Mucosa of gallbladder (tissue), 1 donor: Measurements from ENCODE around the gene GPR132. TPM values are rescaled to one million over a fixed set of nuclear protein-coding genes. Genes with fewer than 3 reads are reported as not detected.

Experiments used
- DNase-seq: peaks from one replicate; pipeline ENCODE4 v3.0.0-alpha.2; 2020; ENCODE audit warnings: low spot score
- total RNA-seq: library from RNA; stranded (reverse); gene quantifications from one replicate; pipeline ENCODE4 v1.2.1, GENCODE V29; 2021
- donor health status: DM: no; HTN: no; CAD: no.

The GPR132 gene
- total RNA-seq, 1 donor from 2014 or later: 3.7 TPM

DNA sequence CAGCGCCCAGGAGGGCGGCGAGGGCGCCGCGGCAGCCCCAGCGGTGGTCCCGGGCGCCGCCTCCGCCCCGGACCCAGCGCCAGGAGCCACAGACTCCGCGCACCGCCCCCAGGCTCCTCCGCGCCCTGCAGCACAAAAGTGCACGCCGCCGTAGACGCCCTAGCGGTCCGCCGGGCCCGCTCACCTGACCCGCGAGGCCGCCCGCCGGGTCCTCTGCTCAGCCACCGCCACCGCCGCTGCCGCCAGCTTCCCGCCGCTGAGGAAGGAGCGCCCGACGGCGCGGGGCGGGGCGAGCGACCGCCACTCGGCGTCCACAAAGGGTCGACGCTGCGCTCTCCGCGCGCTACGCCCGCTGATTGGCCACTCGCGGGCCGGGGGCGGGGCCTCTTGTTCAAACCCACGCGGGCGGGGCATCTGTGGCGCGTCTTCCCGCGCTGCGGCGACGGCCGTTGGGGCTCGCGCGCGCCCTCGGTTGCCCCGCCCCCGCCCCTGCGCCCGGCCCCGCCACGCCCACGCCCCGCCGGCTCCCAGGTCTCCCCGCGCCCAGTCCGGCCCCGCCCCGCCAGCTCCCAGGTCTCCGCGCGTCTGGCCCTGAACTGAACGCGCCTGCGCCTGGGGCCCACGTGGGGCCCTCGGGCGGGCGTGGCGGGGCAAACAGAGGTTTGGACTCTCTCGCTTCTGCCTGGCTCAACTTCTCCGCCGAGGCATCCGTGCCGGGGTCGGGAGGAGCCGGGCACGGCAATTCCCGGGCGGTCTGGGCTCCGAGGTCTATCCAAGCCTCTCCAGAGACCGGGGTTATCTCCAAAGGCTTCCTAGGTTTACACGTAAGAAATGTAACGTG lies 44.2 kb downstream of the GPR132 start, which contains the start of gene CDCA4:
Gene CDCA4 (minus strand): TSS at position 269 of the 841 bp plus-strand sequence. CDS start 9,154 bp downstream, outside the sequence.
- peak; percentile 98 for DNase-seq

DNA sequence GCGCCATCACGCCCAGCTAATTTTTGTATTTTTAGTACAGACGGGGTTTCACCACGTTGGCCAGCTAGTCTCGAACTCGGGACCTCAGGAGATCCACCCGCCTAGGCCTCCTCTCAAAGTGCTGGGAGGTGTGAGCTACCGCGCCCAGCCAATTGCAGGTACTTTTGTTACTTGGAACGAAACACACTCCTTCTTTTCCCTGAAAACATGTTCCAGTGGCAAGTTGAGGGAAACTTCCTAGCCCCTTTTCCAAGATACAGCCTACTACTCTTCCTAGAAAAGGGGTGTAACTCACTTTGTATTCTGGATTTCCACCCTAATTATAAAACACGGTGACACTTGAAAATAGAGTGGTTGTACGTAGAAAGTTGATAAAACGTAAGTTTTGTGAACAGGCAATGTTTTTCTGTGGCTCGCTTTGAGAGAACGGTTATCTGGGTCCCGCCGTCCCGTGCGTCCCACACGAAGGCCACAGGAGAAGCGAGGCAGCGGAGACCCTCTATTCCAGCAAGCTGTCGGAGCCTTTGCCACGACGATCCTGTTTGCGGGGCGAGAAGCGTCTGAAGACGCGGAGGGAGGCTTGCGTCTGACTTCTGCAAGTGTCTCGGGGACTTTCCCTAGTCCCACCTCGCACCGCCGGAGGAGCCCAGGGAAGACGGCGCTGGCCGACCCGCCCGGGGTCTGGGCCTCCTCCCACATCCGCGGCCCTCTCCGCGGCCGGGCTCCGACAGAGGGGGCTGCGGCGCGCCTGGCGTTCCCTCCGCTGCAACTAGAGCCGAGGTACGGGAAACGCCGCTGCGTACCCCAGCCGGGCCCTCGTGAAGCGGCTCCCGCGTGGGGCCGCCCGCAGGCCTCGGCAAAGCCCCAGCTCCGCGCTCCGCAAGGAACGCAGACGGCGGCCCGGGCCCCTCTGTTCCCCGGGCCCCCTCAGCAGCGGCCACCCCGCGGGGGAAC lies 45.1 kb downstream of the GPR132 start:
- DNase-seq: no peak

DNA sequence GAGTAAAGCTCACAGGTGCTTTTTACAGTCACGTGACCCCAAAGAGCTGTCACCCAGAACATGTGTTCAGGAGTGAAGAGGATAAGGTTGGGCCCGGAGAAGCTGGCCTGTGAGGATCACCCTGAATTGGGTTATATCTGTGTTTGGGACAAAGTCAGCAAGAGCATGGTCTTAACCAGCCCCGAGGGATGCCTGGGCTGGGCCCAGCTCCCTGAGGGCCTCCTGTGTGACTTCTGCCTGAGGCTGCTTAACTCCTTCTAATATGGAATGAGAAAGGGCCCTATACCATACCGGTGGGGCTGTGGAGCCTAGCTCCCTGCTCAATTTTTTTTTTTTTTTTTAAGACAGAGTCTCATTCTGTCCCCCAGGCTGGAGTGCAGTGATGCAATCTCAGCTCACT lies 46.8 kb downstream of the GPR132 start:
- DNase-seq: no peak

DNA sequence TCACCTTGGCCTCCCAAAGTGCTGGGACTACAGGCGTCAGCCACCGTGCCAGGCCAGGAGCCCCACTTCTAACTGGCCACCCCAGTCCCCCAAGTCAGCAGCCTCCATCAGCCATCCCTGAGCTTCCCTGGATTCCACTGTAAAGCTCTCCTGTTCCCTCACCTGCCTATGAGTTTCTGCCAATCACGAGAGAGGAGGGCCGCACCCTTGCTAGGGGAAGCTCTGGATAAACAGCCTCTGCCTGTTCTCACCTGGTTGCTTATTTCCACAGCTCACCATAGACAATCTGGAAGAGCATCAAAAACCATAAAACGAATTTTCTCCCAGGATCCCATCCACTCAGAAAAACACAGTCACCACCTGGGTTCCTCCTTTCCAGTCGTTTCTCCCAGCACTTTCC lies 49.3 kb downstream of the GPR132 start:
- no peak for DNase-seq

DNA sequence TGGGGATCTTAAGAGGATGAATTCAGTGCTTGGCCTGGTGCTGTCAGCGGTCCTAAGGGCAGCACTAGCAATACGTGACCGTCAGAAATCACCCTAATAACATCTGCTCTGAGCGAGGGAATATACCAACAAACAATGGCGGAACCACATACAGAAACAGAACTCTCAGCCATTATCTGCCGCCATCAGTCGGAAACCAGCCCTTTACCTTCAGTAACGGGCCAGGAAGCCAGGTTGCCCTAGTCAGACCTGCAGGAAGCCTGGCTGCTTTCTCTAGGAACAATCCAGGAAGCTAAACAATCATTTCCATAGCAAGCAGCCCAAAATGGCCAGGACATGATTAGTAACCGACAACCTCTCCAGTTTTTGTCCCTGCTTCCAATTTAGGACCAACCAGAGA lies 50.0 kb downstream of the GPR132 start:
- no peak for DNase-seq

DNA sequence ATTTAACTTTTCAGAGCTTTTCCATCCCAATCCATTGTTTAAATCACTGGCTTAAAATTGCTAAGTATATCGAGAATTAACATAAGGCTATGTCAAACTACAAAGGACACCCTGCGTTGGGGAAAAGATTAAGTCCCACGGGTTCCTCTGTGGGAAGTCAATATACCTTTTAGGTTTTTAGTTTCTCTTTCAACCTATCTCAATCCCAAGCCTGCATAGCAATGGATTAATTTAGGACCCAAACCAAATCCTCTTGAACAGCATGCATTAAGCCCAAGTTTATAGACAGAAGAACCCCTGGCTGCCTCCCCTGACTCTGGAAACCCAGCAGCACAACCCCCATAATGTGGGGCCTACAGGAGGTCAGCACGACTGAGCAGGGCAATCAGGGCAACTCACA lies 50.6 kb downstream of the GPR132 start:
- no peak for DNase-seq

DNA sequence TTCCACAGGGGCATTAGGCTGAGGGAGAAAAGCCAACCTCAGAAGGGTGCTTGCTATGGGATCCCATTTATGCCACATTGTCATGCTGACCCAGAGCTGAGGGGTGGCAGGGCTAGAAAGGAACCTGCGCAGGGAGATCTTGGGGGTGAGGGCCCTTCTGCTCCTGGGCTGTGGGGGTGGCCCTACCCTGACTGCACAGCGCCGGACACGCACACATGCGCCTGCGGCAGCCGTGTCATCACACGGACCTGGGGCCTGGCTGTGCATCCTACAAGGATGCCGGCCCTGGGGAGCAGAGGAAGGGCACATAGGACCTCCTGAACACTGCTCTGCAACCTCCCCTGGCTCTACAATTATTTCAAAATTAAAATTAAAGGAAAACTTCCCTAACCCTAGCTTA lies 51.2 kb downstream of the GPR132 start:
- no peak for DNase-seq

DNA sequence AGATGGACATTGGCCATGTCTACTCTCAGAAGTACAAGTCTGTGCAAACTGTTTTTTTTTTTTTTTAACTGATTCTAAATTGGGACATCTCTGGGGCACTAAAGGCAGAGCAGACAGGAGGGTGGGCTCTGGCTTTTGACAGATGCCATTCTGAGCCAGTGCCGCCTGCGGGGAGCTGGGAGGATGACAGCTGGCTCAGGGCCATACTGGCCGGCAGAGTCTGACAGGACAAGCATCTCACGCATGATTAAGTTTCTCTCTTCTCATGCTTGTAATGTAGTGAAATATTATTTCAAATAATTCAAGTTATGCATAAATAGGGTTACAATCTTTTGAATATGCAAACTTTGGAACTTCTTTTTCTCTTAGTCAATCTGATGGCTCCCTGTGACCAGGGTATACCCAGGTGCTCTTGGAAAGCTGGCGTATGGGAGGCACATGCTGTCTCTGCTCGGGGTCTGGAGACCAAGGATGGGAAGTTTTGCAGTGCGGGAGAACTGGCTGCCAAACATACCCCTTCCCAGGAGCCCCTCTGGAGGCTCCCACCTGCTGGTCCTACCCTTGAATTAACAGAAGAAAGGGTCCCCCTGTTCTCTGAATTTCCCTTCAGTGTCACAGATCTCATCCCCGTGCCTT lies 52.0 kb downstream of the GPR132 start:
- no peak for DNase-seq

DNA sequence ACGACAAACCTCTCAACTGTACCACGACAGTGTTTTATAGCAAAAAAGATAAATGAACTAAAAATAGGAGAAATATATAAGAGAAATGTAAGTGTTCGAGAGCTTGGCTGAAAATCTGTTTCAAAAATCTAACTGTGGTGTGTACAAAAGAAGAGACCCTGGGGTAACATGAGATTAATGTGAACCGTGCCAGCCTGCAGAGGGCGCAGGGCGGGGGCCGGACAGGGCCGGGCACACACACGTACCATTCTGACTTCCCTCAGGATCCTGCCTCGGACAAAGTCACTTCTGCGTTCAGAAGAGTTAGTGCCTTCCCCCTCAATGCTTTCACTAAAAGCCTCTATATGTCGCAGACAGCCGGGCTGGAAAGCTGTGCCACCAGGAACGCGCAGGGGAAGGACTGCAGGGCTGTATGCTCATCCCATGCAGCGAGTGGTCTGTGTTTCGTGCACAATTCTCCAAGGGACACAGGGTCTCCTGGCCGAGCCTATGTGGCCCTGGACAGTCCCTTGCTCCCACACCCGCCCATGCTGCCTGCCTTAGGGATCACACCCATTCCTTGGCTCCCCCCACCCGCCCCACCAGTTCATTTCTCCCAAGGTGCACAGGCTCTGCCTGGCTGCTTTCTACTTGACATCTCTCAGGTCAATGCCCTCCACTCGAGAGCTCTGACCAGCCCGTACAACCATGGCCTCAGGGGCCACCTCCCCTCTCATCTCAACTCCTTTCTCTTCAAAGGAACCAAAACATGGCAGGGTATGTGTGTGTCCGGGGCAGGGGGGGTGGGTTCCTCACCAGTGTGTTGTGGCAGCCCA lies 52.9 kb downstream of the GPR132 start:
- no peak for DNase-seq

DNA sequence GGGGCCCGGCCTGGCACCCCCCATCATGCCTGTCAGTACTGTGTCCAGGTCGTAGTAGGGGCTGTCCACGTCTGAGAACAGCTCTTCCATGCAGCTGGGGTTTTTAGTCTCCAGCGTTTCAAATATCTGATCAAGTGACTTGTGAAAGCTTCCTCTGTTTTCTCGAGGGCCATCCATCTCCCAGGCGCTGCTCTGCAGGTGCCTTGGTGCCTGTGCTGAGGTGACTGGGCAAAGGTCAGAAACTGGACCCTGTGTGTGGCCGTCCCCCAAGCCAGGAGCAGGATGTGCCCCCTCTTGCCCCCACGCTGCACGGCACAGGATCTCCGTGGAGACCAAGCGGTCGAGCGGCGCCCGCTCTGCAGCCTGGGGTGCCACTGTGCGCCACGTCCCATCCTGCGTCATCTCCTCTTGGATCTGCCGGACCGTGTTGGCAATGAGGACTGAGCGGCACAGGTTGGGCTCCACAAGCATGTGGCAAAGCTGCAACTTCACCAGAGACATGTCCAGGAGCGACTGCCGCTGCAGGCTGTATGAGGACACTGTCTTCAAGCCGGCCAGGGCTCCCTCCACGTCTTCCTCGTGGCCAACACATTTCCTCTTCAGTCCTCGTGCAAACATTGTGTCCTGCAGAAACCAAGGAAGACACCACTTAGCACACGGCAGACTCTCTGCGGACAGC lies 53.8 kb downstream of the GPR132 start:
- DNase-seq: no peak

DNA sequence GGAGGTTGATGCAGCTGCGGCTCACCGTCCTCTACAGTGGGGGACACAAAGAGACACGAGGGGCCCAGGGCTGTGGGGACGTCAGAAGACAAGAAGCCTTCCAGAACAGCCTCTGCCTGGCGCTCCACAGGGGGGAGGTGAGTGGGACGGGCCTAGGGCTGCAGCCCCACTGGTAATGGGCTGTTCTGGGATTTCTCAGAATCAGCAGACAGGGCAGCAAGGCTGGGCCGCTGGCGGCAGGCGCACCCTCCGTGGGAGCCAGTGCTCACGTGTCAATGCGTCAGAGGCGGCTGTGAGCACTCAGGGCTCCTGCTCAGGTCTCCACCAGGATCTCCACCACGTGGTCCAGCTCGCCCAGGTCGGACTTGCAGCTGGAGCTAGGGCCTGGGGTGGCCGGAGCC lies 54.3 kb downstream of the GPR132 start:
- peak; percentile 53 for DNase-seq

DNA sequence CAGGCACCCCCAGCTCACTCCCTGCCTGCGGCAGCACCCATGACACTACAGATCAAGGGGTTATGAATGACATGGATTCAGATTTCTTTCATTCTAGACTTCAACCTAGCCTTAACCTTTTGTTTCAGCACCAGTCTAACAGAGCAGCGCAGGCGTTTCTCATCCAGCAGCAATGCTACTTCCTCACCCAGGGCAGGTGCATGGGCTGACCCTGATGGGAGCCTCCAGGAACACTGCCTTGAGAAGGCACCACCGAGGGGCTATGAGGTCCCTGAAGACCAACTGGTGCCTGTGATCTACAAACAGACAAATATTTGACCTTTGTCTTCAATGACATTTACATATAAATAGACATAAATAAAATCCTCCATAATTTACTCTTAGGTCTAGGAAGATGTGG lies 55.1 kb downstream of the GPR132 start:
- DNase-seq: no peak

DNA sequence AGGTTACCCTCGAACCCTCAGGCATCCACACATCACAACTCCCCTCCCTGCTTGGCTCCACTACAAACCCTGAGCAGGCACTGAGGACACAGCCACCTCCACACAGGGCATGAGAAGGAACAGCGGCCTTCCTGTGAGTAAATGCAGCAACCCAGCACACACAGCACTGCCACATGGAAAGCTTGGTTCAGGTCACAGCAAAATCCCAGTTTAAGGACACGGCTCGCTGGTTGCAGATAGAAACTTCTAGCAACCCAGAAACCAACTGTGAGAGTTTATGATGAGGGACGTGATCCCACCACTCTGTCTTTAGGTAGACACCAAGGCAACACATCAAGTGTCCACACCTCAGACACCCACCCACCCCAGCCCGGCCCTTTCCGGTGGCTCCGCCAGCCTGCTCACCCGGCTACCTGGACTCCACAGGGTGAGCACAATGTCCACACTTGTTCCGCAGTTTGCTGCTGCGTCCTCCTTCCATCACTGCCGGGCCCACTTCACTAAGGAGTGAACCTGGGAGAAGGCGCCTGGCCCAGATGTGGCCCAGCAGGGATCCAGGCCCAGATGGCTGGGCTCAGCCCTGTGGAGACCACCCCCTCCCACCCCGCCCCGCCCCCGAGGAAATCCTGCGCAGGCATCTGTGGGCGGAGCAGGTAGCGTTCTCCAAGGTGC lies 57.5 kb downstream of the GPR132 start:
- no peak for DNase-seq

DNA sequence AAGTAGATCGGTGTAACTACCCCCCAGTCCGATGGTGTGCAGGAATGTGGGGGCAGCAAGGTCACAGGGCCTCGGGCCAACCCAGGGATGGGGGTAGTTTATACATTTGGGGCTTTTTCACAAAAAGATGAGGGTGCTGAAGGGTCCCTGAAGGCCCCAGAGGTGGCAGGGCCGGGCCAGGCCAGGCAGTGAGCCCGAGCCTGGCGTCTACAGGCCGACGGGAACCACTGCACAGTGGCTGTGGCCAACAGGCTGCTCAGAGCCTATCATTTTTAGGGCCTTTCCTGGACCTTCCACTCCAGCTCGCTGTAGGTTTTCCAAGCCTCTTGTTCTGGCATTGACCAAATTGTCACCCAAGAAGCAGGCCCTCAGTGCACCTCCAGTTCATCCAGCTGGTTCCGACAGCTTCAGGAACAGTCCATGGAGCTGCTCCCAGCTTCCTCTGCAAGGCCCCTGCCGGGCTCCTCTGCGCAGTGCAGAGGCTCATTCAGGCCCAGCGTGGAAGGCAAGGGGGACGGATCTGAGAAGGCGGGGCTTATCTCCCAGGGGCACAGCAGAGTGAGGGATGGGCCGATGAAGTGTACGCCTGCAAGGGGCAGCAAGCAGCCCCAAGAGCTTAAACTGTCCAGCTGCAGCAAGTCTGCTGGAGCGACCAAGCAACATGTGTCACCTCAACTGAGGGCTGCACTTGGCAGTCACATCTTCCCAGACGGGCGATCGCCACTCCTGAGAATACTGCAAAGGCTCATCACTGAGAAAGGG lies 58.2 kb downstream of the GPR132 start:
- DNase-seq: no peak

DNA sequence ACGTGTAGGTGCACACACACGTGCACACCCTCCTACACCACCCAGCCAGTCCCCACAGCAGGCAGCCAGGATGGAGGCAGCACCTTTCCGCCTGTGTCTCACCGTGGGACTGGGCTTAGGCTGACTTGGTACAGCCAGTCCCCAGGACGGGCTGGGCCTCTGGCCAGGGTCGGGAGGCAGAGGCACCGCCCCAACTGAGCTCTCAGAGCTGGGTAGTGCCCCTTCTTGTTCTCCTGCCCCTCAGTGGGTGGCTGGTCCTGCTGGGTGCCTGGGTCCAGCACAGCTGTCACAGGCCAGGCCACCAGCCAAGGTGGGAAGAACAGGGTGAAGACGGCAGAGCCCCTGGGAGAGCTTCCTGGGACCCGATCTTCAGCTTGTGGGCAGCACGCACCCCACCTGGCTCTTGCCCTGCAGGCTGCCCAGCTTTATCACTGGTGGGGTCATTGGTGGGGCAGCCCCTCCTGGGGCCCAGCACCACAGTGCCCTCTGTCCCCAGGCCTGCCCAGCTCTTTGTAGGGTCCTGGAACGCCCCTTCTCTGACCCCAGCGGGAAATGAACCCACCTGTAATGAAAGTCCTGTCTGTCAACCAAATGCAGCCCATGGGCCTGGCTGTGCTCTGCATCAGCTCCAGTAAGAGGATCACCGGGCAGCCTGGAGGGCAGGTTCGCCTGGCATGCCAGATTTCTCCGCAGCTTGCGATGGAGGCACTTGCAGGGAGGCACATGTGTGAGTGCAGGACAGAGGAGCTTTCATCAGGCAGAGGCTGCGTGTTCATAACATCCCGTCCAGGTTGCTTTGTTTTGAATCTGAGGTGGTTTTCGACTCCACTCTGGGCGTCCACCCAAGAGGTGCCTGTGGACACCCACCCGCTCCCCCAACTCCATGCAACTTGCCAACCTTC lies 59.0 kb downstream of the GPR132 start:
- DNase-seq: no peak

DNA sequence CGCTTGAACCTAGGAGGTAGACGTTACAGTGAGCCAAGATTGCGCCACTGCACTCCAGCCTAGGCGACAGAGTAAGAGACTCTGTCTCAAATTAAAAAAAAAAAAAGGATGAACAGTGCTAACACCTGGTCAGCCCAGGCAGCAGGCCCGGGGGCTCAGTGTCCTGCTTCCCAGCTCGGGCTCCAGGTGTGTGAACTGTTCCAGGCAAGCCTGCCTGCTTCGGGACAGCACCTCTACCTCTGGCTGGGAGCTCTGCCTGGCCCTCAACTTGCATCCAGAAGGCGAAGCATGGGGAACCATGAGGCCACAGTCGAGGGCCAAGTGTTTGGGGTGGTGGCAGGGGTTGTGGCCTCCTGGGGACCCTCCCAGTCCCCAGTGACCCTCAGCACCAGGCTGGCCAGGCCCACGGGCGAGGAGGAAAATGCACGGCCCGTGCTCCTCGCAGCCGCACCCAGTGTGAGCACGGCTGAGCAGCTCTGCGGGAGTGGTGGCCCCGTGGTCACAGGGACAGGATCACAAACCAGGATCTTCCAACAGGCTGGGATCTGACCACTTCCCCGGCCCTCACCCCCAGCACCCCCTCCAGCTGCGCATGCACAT lies 59.8 kb downstream of the GPR132 start:
- no peak for DNase-seq
